HS-27A (cell line): ENCODE results near the gene MAGI2.

ENCODE experiments used
- DNase-seq: peaks from one replicate; pipeline ENCODE4 v3.0.0-alpha.2; 2012; ENCODE audit warnings: low read depth, missing footprints

Gene MAGI2

GRCh38 chr7:78178319-78178718, 1275.1 kb downstream of the MAGI2 start:
- DNase-seq, result no peak

DNA sequence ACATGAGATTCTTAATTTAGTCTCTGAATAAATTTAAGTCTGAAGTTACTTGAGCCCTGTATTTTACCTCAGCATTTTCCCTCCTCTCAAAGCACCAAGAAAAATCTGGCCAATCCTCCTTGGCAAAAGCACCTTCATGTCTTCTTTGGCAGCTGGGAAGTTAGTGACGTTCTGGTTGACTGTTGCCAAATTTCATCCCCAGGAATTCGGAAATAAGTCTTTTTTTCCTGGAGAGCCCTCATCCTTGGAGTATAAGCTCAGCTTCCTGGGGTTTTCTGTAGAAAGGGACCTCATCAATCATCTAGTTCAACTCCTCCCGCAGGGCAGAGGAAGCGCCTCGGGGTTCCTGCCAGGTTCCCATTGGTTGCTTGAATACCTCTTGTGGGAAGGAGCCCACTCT, 1277.3 kb downstream of the MAGI2 start:
- DNase-seq, result no peak

- no peak for DNase-seq
Observed at GRCh38 chr7:78175330-78176100, 1278.0 kb downstream of the MAGI2 start.

DNA sequence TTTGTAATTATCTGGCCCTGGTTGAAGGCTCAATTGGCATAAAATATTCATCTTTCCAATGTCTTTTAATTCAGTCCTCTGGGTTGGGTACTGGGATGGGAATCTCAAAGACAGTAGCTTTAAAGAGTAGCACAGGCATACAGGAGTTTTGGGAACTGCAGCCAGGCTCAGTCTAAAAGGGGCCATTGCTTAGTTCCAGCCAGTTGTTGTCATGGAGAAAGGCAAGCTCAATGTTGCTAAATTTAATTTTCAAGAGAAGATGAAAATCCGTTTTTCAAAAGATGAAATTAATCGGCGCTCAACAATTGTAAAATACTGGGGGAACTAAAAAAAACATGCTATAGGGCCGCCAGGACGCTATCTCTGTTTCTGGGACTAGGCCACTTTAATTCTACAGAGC, 1279.8 kb downstream of the MAGI2 start:
- no peak for DNase-seq

GRCh38 chr7:78172933-78173591, 1280.4 kb downstream of the MAGI2 start:
- no peak for DNase-seq

DNA sequence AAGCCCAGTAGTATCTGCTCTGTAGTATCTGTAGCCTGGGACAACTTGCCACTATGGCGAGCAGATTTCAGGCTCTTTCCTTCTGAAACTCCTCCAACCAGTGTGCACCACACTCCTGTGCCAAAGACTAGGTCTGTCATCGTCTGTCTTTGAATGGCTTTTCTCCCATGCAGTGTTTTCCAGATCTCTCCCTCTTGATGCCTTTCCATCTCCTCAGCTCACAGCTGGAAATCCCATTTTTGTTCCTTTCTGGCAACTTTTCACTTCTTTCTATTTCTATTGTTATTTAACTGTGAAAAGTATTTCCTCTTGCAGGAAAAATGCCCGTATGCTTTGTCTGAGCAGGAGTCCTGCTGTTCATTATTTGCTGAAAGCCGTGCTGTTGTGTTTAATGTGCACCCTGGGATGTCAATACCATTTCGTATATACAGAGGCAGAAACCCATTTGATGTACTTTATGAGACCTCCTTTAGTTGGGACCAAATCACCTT, 1281.2 kb downstream of the MAGI2 start:
- no peak for DNase-seq

GRCh38 chr7:78171398-78171797, 1282.1 kb downstream of the MAGI2 start:
- DNase-seq, result no peak

DNA sequence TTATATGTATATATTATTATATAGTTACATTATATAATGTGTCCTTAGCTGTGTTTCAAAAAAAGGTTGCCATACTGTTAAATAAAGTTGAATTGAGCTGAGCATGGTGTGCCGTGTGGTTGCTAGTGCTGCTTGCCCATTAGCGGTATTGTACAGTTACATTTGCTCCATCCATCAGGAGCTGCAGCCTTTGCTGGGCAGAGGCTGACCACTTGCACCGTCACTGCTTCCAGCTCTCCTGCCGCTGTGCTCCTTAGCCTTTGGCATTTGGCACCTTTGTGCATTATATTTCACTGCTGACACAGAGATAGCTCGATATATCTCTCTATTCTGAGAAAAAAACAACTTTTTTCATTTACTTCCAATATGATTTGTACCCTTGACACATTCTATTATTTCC, 1282.7 kb downstream of the MAGI2 start:
- DNase-seq, result no peak

- DNase-seq, result no peak
Observed at GRCh38 chr7:78169992-78170391, 1283.5 kb downstream of the MAGI2 start.

- no peak for DNase-seq
Observed at GRCh38 chr7:78168865-78169264, 1284.6 kb downstream of the MAGI2 start.

- no peak for DNase-seq
Observed at GRCh38 chr7:78167860-78168259, 1285.6 kb downstream of the MAGI2 start.

GRCh38 chr7:78165854-78166253, 1287.6 kb downstream of the MAGI2 start:
- no peak for DNase-seq

DNA sequence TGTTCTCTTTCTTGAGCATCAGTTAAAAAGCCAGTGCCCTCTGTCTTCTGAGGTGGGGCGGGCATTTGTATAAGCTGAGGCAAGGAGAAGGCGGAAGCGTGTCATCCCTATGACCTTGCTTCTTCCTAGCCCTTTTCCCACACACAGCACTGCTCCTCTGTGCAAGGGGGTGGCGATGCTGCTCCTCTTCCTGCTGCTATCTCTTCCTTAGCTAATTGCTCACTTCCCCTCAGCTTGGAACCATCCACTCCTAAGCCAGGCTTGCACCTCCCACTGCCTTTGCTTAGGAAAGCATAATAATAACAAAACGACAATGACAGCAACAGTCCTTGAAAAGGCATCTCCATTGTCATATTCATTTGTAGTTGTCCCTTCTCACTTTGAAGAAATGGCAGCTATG, 1288.0 kb downstream of the MAGI2 start:
- no peak for DNase-seq

GRCh38 chr7:78164459-78164858, 1289.0 kb downstream of the MAGI2 start:
- no peak for DNase-seq

GRCh38 chr7:78161781-78162180, 1291.7 kb downstream of the MAGI2 start:
- DNase-seq, result no peak

GRCh38 chr7:78159545-78159944, 1293.9 kb downstream of the MAGI2 start:
- DNase-seq, result no peak

GRCh38 chr7:78153285-78153684, 1300.2 kb downstream of the MAGI2 start:
- no peak for DNase-seq

DNA sequence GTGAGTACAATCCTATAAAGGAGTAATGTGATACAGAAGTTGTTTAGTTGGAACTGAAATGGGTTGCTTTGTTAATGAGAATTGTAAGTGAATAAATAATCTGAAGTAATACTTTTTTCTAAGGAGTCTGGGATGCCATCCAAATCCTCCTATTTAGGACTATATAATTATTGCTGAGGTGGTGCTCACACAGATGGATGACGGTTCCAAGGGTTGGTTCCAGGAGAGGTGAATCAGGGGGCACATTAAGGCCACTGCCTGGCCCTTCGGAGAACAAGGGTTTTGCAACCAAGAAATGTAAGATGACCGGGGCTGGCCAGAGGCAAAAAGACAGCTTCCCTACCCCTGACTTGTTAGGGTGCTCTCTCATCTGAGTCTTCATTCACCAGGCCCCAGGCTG, 1302.2 kb downstream of the MAGI2 start:
- no peak for DNase-seq

GRCh38 chr7:78149787-78150186, 1303.7 kb downstream of the MAGI2 start:
- DNase-seq, result peak; percentile 43

DNA sequence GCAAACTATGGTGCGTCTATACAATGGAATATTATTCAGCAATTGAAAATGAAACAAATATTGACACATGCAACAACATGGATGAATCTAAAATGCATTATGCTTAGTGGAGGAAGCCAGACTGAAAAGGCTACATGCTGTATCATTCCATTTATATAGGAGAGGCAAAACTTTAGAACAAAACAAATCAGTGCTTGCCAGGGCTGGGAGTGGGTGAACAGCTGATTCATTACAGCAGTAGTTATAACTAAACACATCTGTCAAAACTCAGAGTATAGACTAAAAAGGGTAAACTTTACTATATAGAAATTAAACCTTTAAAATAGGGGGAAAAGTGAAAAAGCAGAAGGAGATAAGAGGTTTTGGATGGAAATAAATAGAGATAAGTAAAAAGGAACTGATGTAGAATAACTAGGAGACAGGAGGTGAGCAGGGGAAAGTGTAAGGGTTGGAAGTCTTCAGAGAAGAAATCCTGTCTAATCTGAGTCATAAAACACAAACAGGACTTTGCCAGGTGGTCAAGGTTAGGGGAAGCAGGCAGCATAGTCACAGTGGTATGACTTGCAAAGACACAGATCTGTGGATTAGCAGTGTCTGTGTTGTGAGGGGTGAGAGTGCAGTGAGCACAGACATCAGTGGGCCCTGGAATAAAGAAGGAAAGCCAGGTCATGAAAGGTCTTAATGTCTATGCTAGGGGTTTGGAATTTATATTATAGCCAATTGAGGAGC, 1305.1 kb downstream of the MAGI2 start:
- no peak for DNase-seq

- DNase-seq, result no peak
Observed at GRCh38 chr7:78146546-78146945, 1306.9 kb downstream of the MAGI2 start.

GRCh38 chr7:78143661-78144060, 1309.8 kb downstream of the MAGI2 start:
- no peak for DNase-seq
